Neural cell (in vitro differentiated cells): ENCODE results near the gene PGBD5. TPM values are rescaled to one million over a fixed set of nuclear protein-coding genes. Genes with fewer than 3 reads are reported as not detected.

Experiments used
- H2AFZ ChIP-seq: fragments of 200-600, 300-800 bp; sonication (generic), shearing (Covaris generic); 2 replicates; pipeline ENCODE4 v1.6.0; 2014; ENCODE audit warnings: low read depth, mild to moderate bottlenecking, antibody characterized with exemption, low read length, moderate library complexity
- H3F3A ChIP-seq: fragments of 200-600 bp; shearing (Covaris generic); 2 replicates; pipeline ENCODE4 v1.6.1; 2016; ENCODE audit warnings: mild to moderate bottlenecking, moderate library complexity, mixed read lengths, antibody characterized with exemption, low read length; ENCODE audit not compliant: insufficient read depth, poor library complexity, severe bottlenecking
- H3K27ac ChIP-seq: fragments of 200-600, 300-800 bp; sonication (generic), shearing (Covaris generic); 2 replicates; pipeline ENCODE4 v1.5.1; 2014; ENCODE audit warnings: mild to moderate bottlenecking, low read length, moderate library complexity
- H3K27me3 ChIP-seq: fragments of 300-800, 200-600 bp; sonication (generic), shearing (Covaris generic); 2 replicates; pipeline ENCODE4 v1.6.0; 2014; ENCODE audit warnings: mild to moderate bottlenecking, low read depth, low read length, moderate library complexity; ENCODE audit not compliant: insufficient read depth
- H3K36me3 ChIP-seq: fragments of 300-800, 200-600 bp; sonication (generic), shearing (Covaris generic); 2 replicates; pipeline ENCODE4 v1.5.1; 2014; ENCODE audit warnings: mild to moderate bottlenecking, antibody characterized with exemption, low read length, moderate library complexity; ENCODE audit not compliant: insufficient read depth
- H3K4me2 ChIP-seq: fragments of 300-800, 200-600 bp; sonication (generic), shearing (Covaris generic); 2 replicates; pipeline ENCODE4 v1.6.0; 2014; ENCODE audit warnings: mild to moderate bottlenecking, low read length
- H3K4me3 ChIP-seq: fragments of 300-800, 200-600 bp; sonication (generic), shearing (Covaris generic); 2 replicates; pipeline ENCODE4 v1.5.1; 2014; ENCODE audit warnings: mild to moderate bottlenecking, low read length, moderate library complexity
- H3K79me2 ChIP-seq: fragments of 200-600 bp; shearing (Covaris generic); replicated peaks from 2 replicates; pipeline ENCODE4 v1.6.0; 2014; ENCODE audit warnings: mild to moderate bottlenecking, low read length, moderate library complexity; ENCODE audit not compliant: insufficient read depth
- H3K9ac ChIP-seq: fragments of 300-800, 200-600 bp; sonication (generic), shearing (Covaris generic); 2 replicates; pipeline ENCODE4 v1.6.1; 2016; ENCODE audit warnings: mild to moderate bottlenecking, low read length, mixed read lengths
- H3K9me2 ChIP-seq: fragments of 200-600 bp; shearing (Covaris generic); 2 replicates; pipeline ENCODE4 v1.6.1; 2016; ENCODE audit warnings: mild to moderate bottlenecking, low read length, mixed read lengths; ENCODE audit not compliant: insufficient read depth
- H3K9me3 ChIP-seq: fragments of 200-600, 300-800 bp; sonication (generic), shearing (Covaris generic); 2 replicates; pipeline ENCODE4 v1.6.1; 2016; ENCODE audit warnings: mild to moderate bottlenecking, mixed run types, low read length, moderate library complexity, mixed read lengths
- H4K20me1 ChIP-seq: fragments of 200-600 bp; shearing (Covaris generic); 2 replicates; pipeline ENCODE4 v1.6.1; 2016; ENCODE audit warnings: mild to moderate bottlenecking, mixed run types; ENCODE audit not compliant: insufficient read depth
- CTCF ChIP-seq: fragments of 450-650 bp; IDR thresholded peaks from 2 replicates; pipeline ENCODE4 v1.5.1; 2014; ENCODE audit warnings: antibody characterized with exemption, mild to moderate bottlenecking, moderate library complexity; ENCODE audit not compliant: poor library complexity, severe bottlenecking
- EP300 ChIP-seq: fragments of 450-650 bp; conservative IDR thresholded peaks from 2 replicates; pipeline ENCODE4 v1.6.1; 2014; ENCODE audit warnings: antibody characterized with exemption, mild to moderate bottlenecking, moderate library complexity; ENCODE audit not compliant: poor library complexity, severe bottlenecking
- EZH2 ChIP-seq: fragments of 200-600, 300-800 bp; shearing (Covaris generic), sonication (generic); IDR thresholded peaks from 2 replicates; pipeline ENCODE4 v1.6.1; 2014; ENCODE audit warnings: antibody characterized with exemption, low read length, borderline replicate concordance, mild to moderate bottlenecking; ENCODE audit not compliant: insufficient read depth, poor library complexity, severe bottlenecking
- MXI1 ChIP-seq: fragments of 450-650 bp; conservative IDR thresholded peaks from 2 replicates; pipeline ENCODE4 v1.6.1; 2014; ENCODE audit warnings: antibody characterized with exemption, mild to moderate bottlenecking; ENCODE audit not compliant: poor library complexity, severe bottlenecking
- POLR2AphosphoS5 ChIP-seq: IDR thresholded peaks from 2 replicates; pipeline ENCODE4 v1.6.1; 2012
- RAD21 ChIP-seq: fragments of 450-650 bp; conservative IDR thresholded peaks from 2 replicates; pipeline ENCODE4 v1.6.1; 2014; ENCODE audit warnings: antibody characterized with exemption, mild to moderate bottlenecking, moderate library complexity
- REST ChIP-seq: IDR thresholded peaks from 2 replicates; pipeline ENCODE4 v1.6.1; 2012; ENCODE audit warnings: borderline replicate concordance
- SMC3 ChIP-seq: fragments of 450-650 bp; conservative IDR thresholded peaks from 2 replicates; pipeline ENCODE4 v1.6.1; 2014; ENCODE audit warnings: antibody characterized with exemption, mild to moderate bottlenecking, moderate library complexity; ENCODE audit not compliant: poor library complexity
- TAF1 ChIP-seq: IDR thresholded peaks from 2 replicates; pipeline ENCODE4 v1.6.1; 2012; ENCODE audit warnings: low read depth
- polyA plus RNA-seq: library from polyadenylated mRNA; depleted of rRNA; stranded (reverse); fragments of >200 nt; gene quantifications from 2 replicates; pipeline ENCODE4 v1.2.3, GENCODE V29; 2014

Gene PGBD5
- polyA plus RNA-seq, 1 donor from 2014 or later, result 16.3 TPM

GRCh38 chr1:230385158-230385450 is 41.0 kb downstream of the PGBD5 start:
- Histone ChIP-seq H3K79me2 (no peaks in the 10 kb centered on the region), H3F3A (no peaks in the 10 kb centered on the region), H3K9me2 (no peaks in the 10 kb centered on the region), H3K4me2 (no peak overlapping the region), H3K27ac (peak overlapping the region; percentile 51), H3K9me3 (no peaks in the 10 kb centered on the region), H3K4me3 (peak overlapping the region; percentile 29), H3K36me3 (peaks cover 2% of the 10 kb centered on the region), H3K27me3 (no peaks in the 10 kb centered on the region), H3K9ac (peak overlapping the region; percentile 6), H2AFZ (no peak overlapping the region), H4K20me1 (no peaks in the 10 kb centered on the region)
- TF ChIP-seq POLR2AphosphoS5, result no peak
- no peak for TF ChIP-seq RAD21
- no peak for TF ChIP-seq MXI1
- TF ChIP-seq EZH2, result no peak
- TF ChIP-seq TAF1, result no peak
- no peak for TF ChIP-seq SMC3
- no peak for TF ChIP-seq REST
- no peak for TF ChIP-seq EP300
- no peak for TF ChIP-seq CTCF

GRCh38 chr1:230384380-230385157 is 41.6 kb downstream of the PGBD5 start:
- no peaks in the 10 kb centered on the region for H3K9me3 ChIP-seq
- H3K9me2 ChIP-seq, result no peaks in the 10 kb centered on the region
- no peaks in the 10 kb centered on the region for H3K79me2 ChIP-seq
- peak overlapping the region; percentile 29 for H3K4me3 ChIP-seq
- H3K27me3 ChIP-seq, result no peaks in the 10 kb centered on the region
- H3K36me3 ChIP-seq, result peaks cover 6% of the 10 kb centered on the region
- H3K9ac ChIP-seq, result no peak overlapping the region
- H3F3A ChIP-seq, result no peaks in the 10 kb centered on the region
- H3K4me2 ChIP-seq, result no peak overlapping the region
- TF ChIP-seq RAD21 (no peak), REST (no peak), SMC3 (no peak), POLR2AphosphoS5 (no peak), MXI1 (peak; percentile 37), EP300 (peak; percentile 69), EZH2 (no peak), TAF1 (no peak), CTCF (no peak)
- peak overlapping the region; percentile 51 for H3K27ac ChIP-seq
- no peak overlapping the region for H2AFZ ChIP-seq
- no peaks in the 10 kb centered on the region for H4K20me1 ChIP-seq
